Testis (tissue), 3 donors: ENCODE results near the gene ZDBF2. TPM values are rescaled to one million over a fixed set of nuclear protein-coding genes. Genes with fewer than 3 reads are reported as not detected.

Source experiments
- DNase-seq: peaks from one replicate; pipeline ENCODE4 v3.0.0-alpha.2; 2019
- H3K27ac ChIP-seq, 2 donors: fragments of 200-600 bp; sonication (generic); one replicate each; pipeline ENCODE4 v1.5.1; 2019
- H3K27me3 ChIP-seq: fragments of 200-600 bp; sonication (generic); one replicate; pipeline ENCODE4 v1.5.1; 2019
- H3K36me3 ChIP-seq: fragments of 200-600 bp; sonication (generic); one replicate; pipeline ENCODE4 v1.5.1; 2017; ENCODE audit warnings: low read depth; ENCODE audit errors: missing control alignments
- H3K4me1 ChIP-seq: fragments of 200-600 bp; sonication (generic); one replicate; pipeline ENCODE4 v1.5.1; 2019
- H3K4me3 ChIP-seq, 2 donors: fragments of 200-600 bp; sonication (generic); one replicate each; pipeline ENCODE4 v1.5.1; 2017 to 2019
- H3K9me3 ChIP-seq: fragments of 200-600 bp; sonication (generic); one replicate; pipeline ENCODE4 v1.5.1; 2017
- POLR2A ChIP-seq: fragments of 450-650 bp; IDR thresholded peaks from one replicate; pipeline ENCODE4 v1.6.1; 2017; ENCODE audit warnings: antibody characterized with exemption, mild to moderate bottlenecking, moderate library complexity
- WGBS, 2 donors: methylation state at CpG; one replicate each; pipeline ENCODE4 v1.1.5; 2018; 5-methylcytosine and 5-hydroxymethylcytosine counted together
- intact Hi-C: fragments of 100-400 bp; cut with DNase I; formaldehyde crosslinking; loops from one replicate; pipeline ENCODE4 v1.15.1; 2023; ENCODE audit warnings: low total_unique reads
- polyA plus RNA-seq: library from polyadenylated mRNA; stranded (reverse); fragments of 350-450 nt; fragmentation: Illumina TruSeq; extraction: RNeasy Lipid Tissue Mini Kit (QIAGEN cat#74804); gene quantifications from one replicate; pipeline ENCODE4 v1.2.3, GENCODE V29; 2014; ENCODE audit warnings: low read depth, low replicate concordance; ENCODE audit not compliant: insufficient read depth
- total RNA-seq, 2 donors: library from RNA; depleted of rRNA; stranded (reverse); fragments of >200 nt; gene quantifications; one replicate each; pipeline ENCODE4 v1.2.3, GENCODE V29; 2016
- TF ChIP-seq, protein P1 (sequence below), 3 experiments: fragments of 450-650 bp in 2 of 3; fragments of 200-600 bp in 1 of 3; sonication (generic) in 1 of 3; IDR thresholded peaks; one replicate each; pipeline ENCODE4 v1.5.1; 2016 to 2019; ENCODE audit warnings: antibody characterized with exemption in 3 of 3, mild to moderate bottlenecking in 2 of 3, moderate library complexity in 1 of 3

Gene ZDBF2
- total and polyA plus RNA-seq, 3 donors from 2014 or later: 6.5 to 18.1 (median 17.7) TPM

DNA sequence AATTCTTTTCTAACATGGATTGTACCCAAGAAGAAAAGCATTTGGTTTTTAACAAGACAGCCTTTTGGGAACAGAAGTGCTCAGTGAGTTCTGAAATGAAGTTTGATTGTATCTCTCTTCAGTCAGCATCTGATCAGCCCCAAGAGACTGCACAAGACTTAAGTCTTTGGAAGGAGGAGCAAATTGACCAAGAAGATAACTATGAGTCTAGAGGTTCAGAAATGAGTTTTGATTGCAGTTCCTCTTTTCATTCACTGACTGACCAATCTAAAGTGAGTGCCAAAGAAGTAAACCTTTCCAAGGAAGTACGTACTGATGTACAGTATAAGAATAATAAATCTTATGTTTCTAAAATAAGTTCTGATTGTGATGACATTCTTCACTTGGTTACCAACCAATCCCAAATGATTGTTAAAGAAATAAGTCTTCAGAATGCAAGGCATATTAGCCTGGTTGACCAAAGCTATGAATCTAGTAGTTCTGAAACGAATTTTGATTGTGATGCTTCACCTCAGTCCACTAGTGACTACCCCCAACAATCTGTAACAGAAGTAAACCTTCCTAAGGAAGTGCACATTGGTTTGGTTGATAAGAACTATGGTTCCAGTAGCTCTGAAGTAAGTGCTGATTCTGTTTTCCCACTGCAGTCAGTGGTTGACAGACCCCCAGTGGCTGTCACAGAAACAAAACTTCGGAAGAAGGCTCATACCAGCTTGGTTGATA is 31.2 kb downstream of the ZDBF2 start:
- intact Hi-C loops: no loop called here
- DNase-seq: no peak
- Histone ChIP-seq H3K4me3 (no peak overlapping the region), H3K4me1 (no peaks in the 10 kb centered on the region), H3K27me3 (no peaks in the 10 kb centered on the region), H3K9me3 (no peaks in the 10 kb centered on the region), H3K36me3 (no peaks in the 10 kb centered on the region), H3K27ac (no peak overlapping the region)
- TF ChIP-seq, protein P1, sequence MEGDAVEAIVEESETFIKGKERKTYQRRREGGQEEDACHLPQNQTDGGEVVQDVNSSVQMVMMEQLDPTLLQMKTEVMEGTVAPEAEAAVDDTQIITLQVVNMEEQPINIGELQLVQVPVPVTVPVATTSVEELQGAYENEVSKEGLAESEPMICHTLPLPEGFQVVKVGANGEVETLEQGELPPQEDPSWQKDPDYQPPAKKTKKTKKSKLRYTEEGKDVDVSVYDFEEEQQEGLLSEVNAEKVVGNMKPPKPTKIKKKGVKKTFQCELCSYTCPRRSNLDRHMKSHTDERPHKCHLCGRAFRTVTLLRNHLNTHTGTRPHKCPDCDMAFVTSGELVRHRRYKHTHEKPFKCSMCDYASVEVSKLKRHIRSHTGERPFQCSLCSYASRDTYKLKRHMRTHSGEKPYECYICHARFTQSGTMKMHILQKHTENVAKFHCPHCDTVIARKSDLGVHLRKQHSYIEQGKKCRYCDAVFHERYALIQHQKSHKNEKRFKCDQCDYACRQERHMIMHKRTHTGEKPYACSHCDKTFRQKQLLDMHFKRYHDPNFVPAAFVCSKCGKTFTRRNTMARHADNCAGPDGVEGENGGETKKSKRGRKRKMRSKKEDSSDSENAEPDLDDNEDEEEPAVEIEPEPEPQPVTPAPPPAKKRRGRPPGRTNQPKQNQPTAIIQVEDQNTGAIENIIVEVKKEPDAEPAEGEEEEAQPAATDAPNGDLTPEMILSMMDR (IDR thresholded peaks at IDR 0.05): no peak
- no peak for TF ChIP-seq POLR2A
- whole genome bisulfite sequencing, 2 donors: 86 to 93% methylated on average over 3 of the region's 3 CpGs

DNA sequence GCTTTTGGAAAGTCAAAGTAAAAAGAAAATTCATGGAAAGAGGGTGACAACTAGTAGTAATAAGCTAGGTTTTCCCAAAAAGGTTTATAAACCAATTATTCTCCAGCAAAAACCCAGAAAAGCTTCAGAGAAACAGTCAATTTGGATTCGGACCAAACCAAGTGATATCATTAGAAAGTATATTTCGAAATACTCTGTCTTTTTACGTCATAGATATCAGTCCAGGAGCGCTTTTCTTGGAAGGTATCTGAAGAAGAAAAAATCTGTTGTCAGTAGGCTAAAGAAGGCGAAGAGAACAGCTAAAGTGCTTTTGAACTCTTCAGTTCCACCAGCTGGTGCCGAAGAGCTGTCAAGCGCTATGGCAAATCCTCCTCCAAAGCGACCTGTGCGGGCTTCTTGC is 36.6 kb downstream of the ZDBF2 start:
- Histone ChIP-seq H3K27me3 (no peaks in the 10 kb centered on the region), H3K9me3 (no peaks in the 10 kb centered on the region), H3K4me3 (no peak overlapping the region), H3K27ac (no peak overlapping the region), H3K36me3 (no peaks in the 10 kb centered on the region), H3K4me1 (no peaks in the 10 kb centered on the region)
- 87 to 89% methylated on average over 9 of the region's 9 CpGs for WGBS, 2 donors
- DNase-seq: no peak
- intact Hi-C loops: no loop called here
- TF ChIP-seq, protein P1 (IDR thresholded peaks at IDR 0.05): no peak
- no peak for TF ChIP-seq POLR2A

DNA sequence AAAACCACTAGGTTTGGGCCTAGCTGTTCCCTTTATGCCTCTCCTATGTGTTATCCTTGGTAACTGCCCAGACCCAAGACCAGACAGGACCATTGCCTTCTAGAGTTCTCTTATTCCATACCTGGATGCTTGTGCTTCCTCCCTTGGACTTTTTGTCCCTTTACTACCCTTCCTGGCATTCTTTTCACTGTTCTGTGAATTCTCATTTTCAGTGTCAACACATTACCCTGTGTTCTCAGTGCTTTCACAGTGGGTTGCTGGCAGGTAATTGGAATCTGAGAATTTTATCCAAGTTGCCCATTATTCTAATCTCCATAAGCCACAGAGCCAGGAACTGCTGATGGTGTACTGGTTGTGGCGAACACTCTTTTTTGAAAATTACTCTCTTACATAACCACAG is 41.7 kb downstream of the ZDBF2 start:
- H3K27me3 ChIP-seq: no peaks in the 10 kb centered on the region
- no peak for DNase-seq
- H3K4me3 ChIP-seq: no peak overlapping the region
- WGBS, 2 donors: 95 to 96% methylated on average over 1 of the region's 1 CpG
- TF ChIP-seq, protein P1 (IDR thresholded peaks at IDR 0.05): no peak
- TF ChIP-seq POLR2A: no peak
- intact Hi-C loops: no loop called here
- no peaks in the 10 kb centered on the region for H3K4me1 ChIP-seq
- H3K27ac ChIP-seq: no peak overlapping the region
- H3K9me3 ChIP-seq: no peaks in the 10 kb centered on the region
- H3K36me3 ChIP-seq: no peaks in the 10 kb centered on the region

DNA sequence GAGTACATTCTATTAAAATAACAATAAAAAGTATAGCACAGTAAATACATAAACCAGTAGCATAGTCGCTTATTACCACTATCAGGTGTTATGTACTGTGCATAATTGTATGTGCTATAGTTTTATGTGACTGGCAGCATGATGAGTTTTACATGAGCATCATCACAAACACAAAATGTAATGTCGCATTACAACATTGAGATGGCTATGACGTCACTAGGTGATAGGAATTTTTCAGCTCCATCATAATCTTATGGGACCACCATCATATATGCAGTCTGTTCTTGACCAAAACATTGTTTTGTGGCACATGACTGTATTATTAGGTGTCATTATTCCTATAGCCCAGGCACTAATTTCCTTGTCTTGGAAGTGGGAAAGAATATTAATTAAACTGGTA is 48.6 kb downstream of the ZDBF2 start:
- intact Hi-C loops: no loop called here
- TF ChIP-seq, protein P1 (IDR thresholded peaks at IDR 0.05): no peak
- no peak for TF ChIP-seq POLR2A
- Histone ChIP-seq H3K4me3 (no peak overlapping the region), H3K27ac (no peak overlapping the region), H3K9me3 (no peaks in the 10 kb centered on the region), H3K27me3 (no peaks in the 10 kb centered on the region), H3K36me3 (no peaks in the 10 kb centered on the region), H3K4me1 (no peaks in the 10 kb centered on the region)
- 90 to 91% methylated on average over 3 of the region's 3 CpGs for WGBS, 2 donors
- DNase-seq: no peak

DNA sequence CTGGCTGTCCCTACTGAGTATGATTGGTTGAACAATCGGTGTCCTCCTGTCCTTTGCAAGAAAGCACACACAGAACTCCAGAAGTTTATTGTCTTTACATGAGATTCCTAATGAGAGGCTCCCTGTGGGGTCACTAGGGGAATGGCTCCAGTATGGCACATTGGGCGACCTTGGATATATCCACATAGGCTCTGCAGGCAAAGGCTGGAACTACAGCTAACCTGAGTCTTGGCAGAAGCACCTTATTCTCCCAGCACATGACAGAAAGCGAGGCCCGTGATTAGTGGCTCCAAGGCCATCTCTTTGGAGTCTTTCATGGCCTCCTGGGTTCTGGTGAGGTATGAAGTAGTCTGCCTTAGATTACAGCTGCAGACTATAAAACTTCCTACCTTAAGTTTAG is 49.0 kb downstream of the ZDBF2 start:
- H3K27ac ChIP-seq: no peak overlapping the region
- intact Hi-C loops: no loop called here
- 81 to 82% methylated on average over 4 of the region's 4 CpGs for WGBS, 2 donors
- H3K4me3 ChIP-seq: no peak overlapping the region
- no peaks in the 10 kb centered on the region for H3K36me3 ChIP-seq
- H3K4me1 ChIP-seq: no peaks in the 10 kb centered on the region
- DNase-seq: no peak
- TF ChIP-seq, protein P1 (IDR thresholded peaks at IDR 0.05): no peak
- TF ChIP-seq POLR2A: no peak
- no peaks in the 10 kb centered on the region for H3K9me3 ChIP-seq
- H3K27me3 ChIP-seq: no peaks in the 10 kb centered on the region
